Adrenal gland (tissue), 5 donors: ENCODE data around the gene FTH1.

Experiments used
- POLR2A ChIP-seq, 2 donors: fragments of 450-650 bp; IDR thresholded peaks; one replicate each; pipeline ENCODE4 v1.6.1; 2017; ENCODE audit warnings: antibody characterized with exemption in 2 of 2, mild to moderate bottlenecking in 2 of 2, moderate library complexity in 1 of 2
- TF ChIP-seq, protein P1 (sequence below), 6 experiments: fragments of 450-650 bp in 4 of 6; fragments of 200-600 bp in 2 of 6; sonication (generic) in 1 of 6; IDR thresholded peaks; 1 replicate in 5 of 6; 2 replicates in 1 of 6; pipeline versions ENCODE4 v1.5.1 to v1.8.0; 2016 to 2021; ENCODE audit warnings: antibody characterized with exemption in 6 of 6, mild to moderate bottlenecking in 2 of 6, moderate library complexity in 1 of 6
- donor health status: DM: no; HTN: no; CAD: no.

DNA sequence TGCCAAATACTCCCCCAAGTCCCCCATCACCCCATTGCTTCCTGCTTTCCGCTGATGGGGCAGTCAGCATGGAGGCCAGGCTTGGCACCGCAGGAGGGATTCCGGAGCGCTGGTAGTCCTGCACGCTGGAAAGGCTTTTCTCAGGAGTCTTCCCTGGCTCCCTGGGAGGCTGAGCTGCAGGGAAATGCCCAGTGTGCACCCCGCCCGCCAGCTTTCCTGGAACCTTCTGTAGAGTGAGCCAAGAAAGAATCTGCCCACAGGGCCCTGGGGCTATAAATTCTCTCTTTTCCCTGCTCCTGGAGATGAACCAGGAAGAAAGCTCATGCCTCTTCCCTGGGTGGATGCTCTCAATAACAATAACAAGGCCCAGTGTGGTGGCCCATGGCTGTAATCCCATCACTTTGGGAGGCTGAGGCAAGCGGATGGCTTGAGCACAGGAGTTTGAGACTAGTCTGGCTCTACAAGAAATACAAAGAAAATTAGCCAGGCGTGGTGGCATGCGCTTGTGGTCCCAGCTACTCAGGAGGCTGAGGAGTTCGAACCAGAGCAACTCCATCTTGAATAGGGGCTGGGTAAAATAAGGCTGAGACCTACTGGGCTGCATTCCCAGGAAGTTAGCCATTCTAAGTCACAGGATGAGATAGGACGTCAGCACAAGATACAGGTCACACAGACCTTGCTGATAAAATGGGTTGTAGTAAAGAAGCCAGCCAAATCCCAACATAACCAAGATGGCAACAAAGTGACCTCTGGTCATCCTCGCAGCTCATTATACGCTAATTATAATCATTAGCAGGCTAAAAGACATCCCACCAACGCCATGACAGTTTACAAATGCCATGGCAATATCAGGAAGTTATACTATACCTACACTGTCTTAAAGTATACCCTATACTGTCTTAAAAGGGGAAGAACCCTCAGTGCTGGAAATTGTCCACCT, 46.4 kb upstream of the FTH1 start:
- TF ChIP-seq, protein P1, sequence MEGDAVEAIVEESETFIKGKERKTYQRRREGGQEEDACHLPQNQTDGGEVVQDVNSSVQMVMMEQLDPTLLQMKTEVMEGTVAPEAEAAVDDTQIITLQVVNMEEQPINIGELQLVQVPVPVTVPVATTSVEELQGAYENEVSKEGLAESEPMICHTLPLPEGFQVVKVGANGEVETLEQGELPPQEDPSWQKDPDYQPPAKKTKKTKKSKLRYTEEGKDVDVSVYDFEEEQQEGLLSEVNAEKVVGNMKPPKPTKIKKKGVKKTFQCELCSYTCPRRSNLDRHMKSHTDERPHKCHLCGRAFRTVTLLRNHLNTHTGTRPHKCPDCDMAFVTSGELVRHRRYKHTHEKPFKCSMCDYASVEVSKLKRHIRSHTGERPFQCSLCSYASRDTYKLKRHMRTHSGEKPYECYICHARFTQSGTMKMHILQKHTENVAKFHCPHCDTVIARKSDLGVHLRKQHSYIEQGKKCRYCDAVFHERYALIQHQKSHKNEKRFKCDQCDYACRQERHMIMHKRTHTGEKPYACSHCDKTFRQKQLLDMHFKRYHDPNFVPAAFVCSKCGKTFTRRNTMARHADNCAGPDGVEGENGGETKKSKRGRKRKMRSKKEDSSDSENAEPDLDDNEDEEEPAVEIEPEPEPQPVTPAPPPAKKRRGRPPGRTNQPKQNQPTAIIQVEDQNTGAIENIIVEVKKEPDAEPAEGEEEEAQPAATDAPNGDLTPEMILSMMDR (IDR thresholded peaks at IDR 0.05) = no peak
- no peak for TF ChIP-seq POLR2A (IDR thresholded peaks at IDR 0.05)
